Omental fat pad (tissue), 4 donors: Measurements from ENCODE around the gene DCLK1. TPM values are rescaled to one million over a fixed set of nuclear protein-coding genes. Genes with fewer than 3 reads are reported as not detected.

Source experiments
- ATAC-seq: fragments of 150-250 bp; one replicate; pipeline ENCODE4 v1.9.1; 2016; ENCODE audit warnings: mild to moderate bottlenecking, moderate library complexity; ENCODE audit not compliant: low FRiP score
- DNase-seq: peaks from one replicate; pipeline ENCODE4 v3.0.0-alpha.2; 2019; ENCODE audit warnings: low spot score
- CTCF ChIP-seq, 3 donors: fragments of 450-650 bp; IDR thresholded peaks; one replicate each; pipeline ENCODE4 v1.5.1; 2016 to 2017; ENCODE audit warnings: antibody characterized with exemption in 3 of 3, mild to moderate bottlenecking in 3 of 3, moderate library complexity in 2 of 3
- total RNA-seq, 4 donors: library from RNA; depleted of rRNA; stranded (reverse); fragments of >200 nt; gene quantifications; one replicate each; pipeline ENCODE4 v1.1.0, GENCODE V29; 2016

DCLK1 gene
- total RNA-seq, 4 donors from 2014 or later, result 13.9 to 206 (median 30.5) TPM

- TF ChIP-seq CTCF (IDR thresholded peaks at IDR 0.05), result no peak
- ATAC-seq (no peak), DNase-seq (no peak)
Observed at GRCh38 chr13:36006894-36007675, 124.1 kb downstream of the DCLK1 start.

GRCh38 chr13:36006347-36006746, 124.8 kb downstream of the DCLK1 start:
- DNase-seq, result no peak
- no peak for ATAC-seq
- no peak for TF ChIP-seq CTCF (IDR thresholded peaks at IDR 0.05)

- ATAC-seq, result no peak
- no peak for DNase-seq
- TF ChIP-seq CTCF (IDR thresholded peaks at IDR 0.05), result no peak
Observed at GRCh38 chr13:36001561-36001960, 129.6 kb downstream of the DCLK1 start.

GRCh38 chr13:36000028-36000427, 131.2 kb downstream of the DCLK1 start:
- DNase-seq (no peak), ATAC-seq (no peak)
- no peak for TF ChIP-seq CTCF (IDR thresholded peaks at IDR 0.05)

- DNase-seq (no peak), ATAC-seq (no peak)
- TF ChIP-seq CTCF (IDR thresholded peaks at IDR 0.05), result no peak
Observed at GRCh38 chr13:35996360-35996759, 134.8 kb downstream of the DCLK1 start.

- ATAC-seq (no peak), DNase-seq (no peak)
- no peak for TF ChIP-seq CTCF (IDR thresholded peaks at IDR 0.05)
Observed at GRCh38 chr13:35995136-35995535, 136.0 kb downstream of the DCLK1 start.
